Glutamatergic neuron (in vitro differentiated cells): Measurements from ENCODE around the gene LRP1B. TPM values are rescaled to one million over a fixed set of nuclear protein-coding genes. Genes with fewer than 3 reads are reported as not detected.

Source experiments
- DNase-seq: peaks from one replicate; pipeline ENCODE4 v3.0.0; 2022
- H3K27ac Mint-ChIP-seq: one replicate; pipeline ENCODE4 v1.8.0; 2020; ENCODE audit warnings: mild to moderate bottlenecking, mixed read lengths, inconsistent platforms; ENCODE audit not compliant: unreplicated experiment
- H3K27me3 Mint-ChIP-seq: one replicate; pipeline ENCODE4 v1.8.0; 2020; ENCODE audit warnings: mild to moderate bottlenecking, moderate library complexity, mixed read lengths, inconsistent platforms; ENCODE audit not compliant: unreplicated experiment
- H3K36me3 Mint-ChIP-seq: one replicate; pipeline ENCODE4 v1.8.0; 2020; ENCODE audit warnings: mild to moderate bottlenecking, mixed read lengths, inconsistent platforms; ENCODE audit not compliant: unreplicated experiment
- H3K4me1 Mint-ChIP-seq: one replicate; pipeline ENCODE4 v1.8.0; 2020; ENCODE audit warnings: mild to moderate bottlenecking, low read depth, mixed read lengths, inconsistent platforms; ENCODE audit not compliant: unreplicated experiment
- H3K4me3 Mint-ChIP-seq: one replicate; pipeline ENCODE4 v1.8.0; 2020; ENCODE audit warnings: mild to moderate bottlenecking, mixed read lengths, inconsistent platforms; ENCODE audit not compliant: unreplicated experiment
- H3K9me3 Mint-ChIP-seq: one replicate; pipeline ENCODE4 v1.8.0; 2020; ENCODE audit warnings: mild to moderate bottlenecking, moderate library complexity, mixed read lengths, inconsistent platforms; ENCODE audit not compliant: unreplicated experiment
- total RNA-seq: library from RNA; stranded (reverse); fragmentation: NEBNext Ultra II Directional; extraction: Animal tissue kit (Norgen Biotek cat#: 25700); gene quantifications from one replicate; pipeline ENCODE4 v1.2.1, GENCODE V29; 2021; ENCODE audit not compliant: unreplicated experiment
- TF ChIP-seq, protein P1 (sequence below): fragments of 200-600 bp; sonication (generic); IDR thresholded peaks from one replicate; pipeline ENCODE4 v1.5.0; 2021; ENCODE audit not compliant: partially characterized antibody, unreplicated experiment

The LRP1B gene
- total RNA-seq, 1 donor from 2014 or later: 28.7 TPM

DNA sequence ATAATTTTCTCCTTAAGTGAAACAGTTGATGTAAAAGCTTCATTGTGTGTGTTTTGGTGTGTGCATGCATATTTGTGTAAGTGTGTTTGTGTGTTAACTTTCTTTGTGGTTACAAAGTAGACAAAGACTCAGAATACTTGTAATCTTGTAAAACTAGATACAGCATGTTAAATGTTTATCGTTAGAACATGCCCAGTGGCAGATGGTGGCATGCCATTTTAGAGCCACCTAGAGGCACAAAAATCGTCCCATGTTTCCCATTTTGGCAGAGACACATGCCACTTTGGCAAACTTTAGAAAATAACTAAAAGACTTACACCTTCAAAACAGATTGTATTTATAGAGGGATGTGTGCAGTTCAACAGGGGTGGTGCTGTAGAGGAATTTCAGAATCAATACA, 224.1 kb downstream of the LRP1B start:
- DNase-seq: no peak
- H3K36me3 Mint-ChIP-seq: no peaks in the 10 kb centered on the region
- no peak overlapping the region for H3K27ac Mint-ChIP-seq
- TF ChIP-seq, protein P1, sequence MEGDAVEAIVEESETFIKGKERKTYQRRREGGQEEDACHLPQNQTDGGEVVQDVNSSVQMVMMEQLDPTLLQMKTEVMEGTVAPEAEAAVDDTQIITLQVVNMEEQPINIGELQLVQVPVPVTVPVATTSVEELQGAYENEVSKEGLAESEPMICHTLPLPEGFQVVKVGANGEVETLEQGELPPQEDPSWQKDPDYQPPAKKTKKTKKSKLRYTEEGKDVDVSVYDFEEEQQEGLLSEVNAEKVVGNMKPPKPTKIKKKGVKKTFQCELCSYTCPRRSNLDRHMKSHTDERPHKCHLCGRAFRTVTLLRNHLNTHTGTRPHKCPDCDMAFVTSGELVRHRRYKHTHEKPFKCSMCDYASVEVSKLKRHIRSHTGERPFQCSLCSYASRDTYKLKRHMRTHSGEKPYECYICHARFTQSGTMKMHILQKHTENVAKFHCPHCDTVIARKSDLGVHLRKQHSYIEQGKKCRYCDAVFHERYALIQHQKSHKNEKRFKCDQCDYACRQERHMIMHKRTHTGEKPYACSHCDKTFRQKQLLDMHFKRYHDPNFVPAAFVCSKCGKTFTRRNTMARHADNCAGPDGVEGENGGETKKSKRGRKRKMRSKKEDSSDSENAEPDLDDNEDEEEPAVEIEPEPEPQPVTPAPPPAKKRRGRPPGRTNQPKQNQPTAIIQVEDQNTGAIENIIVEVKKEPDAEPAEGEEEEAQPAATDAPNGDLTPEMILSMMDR: no peak
- no peaks in the 10 kb centered on the region for H3K27me3 Mint-ChIP-seq
- no peaks in the 10 kb centered on the region for H3K9me3 Mint-ChIP-seq
- peaks cover 5% of the 10 kb centered on the region for H3K4me1 Mint-ChIP-seq
- H3K4me3 Mint-ChIP-seq: no peak overlapping the region

DNA sequence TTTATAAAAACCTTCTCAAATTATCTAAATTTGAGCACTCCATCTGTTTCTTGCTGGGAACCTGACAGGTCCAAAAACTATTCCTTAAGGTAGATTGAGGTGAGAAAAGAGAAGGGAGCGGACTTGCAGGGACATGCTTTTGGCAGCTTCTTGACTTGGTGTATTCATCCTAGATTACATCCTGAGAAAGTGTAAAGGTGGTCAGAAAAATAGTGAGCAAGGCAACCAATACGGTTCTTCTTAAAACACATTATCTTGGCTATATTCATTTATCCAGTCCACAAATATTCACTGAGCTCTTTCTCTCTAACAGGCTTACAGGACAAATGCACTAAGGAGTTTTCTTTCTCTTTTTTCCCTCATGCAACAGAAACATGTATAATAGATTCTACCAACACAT, 230.0 kb downstream of the LRP1B start:
- H3K36me3 Mint-ChIP-seq: no peaks in the 10 kb centered on the region
- DNase-seq: no peak
- H3K27me3 Mint-ChIP-seq: no peaks in the 10 kb centered on the region
- H3K4me3 Mint-ChIP-seq: no peak overlapping the region
- TF ChIP-seq, protein P1: no peak
- no peak overlapping the region for H3K27ac Mint-ChIP-seq
- H3K4me1 Mint-ChIP-seq: peaks cover 4% of the 10 kb centered on the region
- H3K9me3 Mint-ChIP-seq: no peaks in the 10 kb centered on the region

- peaks cover 4% of the 10 kb centered on the region for H3K4me1 Mint-ChIP-seq
- no peak overlapping the region for H3K4me3 Mint-ChIP-seq
- H3K9me3 Mint-ChIP-seq: no peaks in the 10 kb centered on the region
- H3K27me3 Mint-ChIP-seq: no peaks in the 10 kb centered on the region
- H3K27ac Mint-ChIP-seq: no peak overlapping the region
- no peak for DNase-seq
- H3K36me3 Mint-ChIP-seq: no peaks in the 10 kb centered on the region
- TF ChIP-seq, protein P1: no peak
These were observed 231.1 kb downstream of the LRP1B start for GRCh38 chr2:141899740-141900139.

DNA sequence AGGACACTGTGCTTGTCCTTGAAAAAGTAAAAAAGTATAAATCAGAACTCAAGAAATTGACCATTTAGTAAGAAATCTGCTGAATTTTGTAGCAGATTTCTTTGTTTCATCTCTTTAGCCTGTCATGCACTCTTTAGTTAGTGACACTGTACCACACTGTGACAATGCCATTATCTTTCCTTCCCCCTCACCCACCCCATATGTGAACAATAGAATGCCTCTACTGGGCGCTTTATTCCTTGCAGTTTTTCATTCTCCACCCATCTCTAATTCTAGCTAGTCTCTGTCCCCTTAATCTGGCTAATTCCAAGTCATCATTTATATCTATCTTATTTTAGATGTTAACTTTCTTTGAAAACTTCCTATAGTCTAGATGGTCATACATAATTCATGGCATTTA, 241.0 kb downstream of the LRP1B start:
- Mint-ChIP-seq H3K27ac (no peak overlapping the region), H3K4me3 (no peak overlapping the region), H3K27me3 (no peaks in the 10 kb centered on the region), H3K4me1 (no peaks in the 10 kb centered on the region), H3K9me3 (no peaks in the 10 kb centered on the region), H3K36me3 (no peaks in the 10 kb centered on the region)
- no peak for DNase-seq
- TF ChIP-seq, protein P1: no peak

- no peak for DNase-seq
- Mint-ChIP-seq H3K36me3 (no peaks in the 10 kb centered on the region), H3K4me1 (no peaks in the 10 kb centered on the region), H3K27ac (no peak overlapping the region), H3K9me3 (no peaks in the 10 kb centered on the region), H3K27me3 (no peaks in the 10 kb centered on the region), H3K4me3 (no peak overlapping the region)
- TF ChIP-seq, protein P1: no peak
These were observed 241.7 kb downstream of the LRP1B start for GRCh38 chr2:141888987-141889555.
